Endothelial cell of umbilical vein (primary cell): Measurements from ENCODE around the gene GRAMD1A. TPM values are rescaled to one million over a fixed set of nuclear protein-coding genes. Genes with fewer than 3 reads are reported as not detected.

ENCODE experiments used
- BruUV-seq: library from RNA; stranded (reverse); fragments of 400-500 nt; replicated peaks from 2 replicates; lab custom pipeline; 2021; lab: Mats Ljungman, UMichigan
- CTCF ChIA-PET: fragments of 300-600, 350-600 bp; sonication (Branson Sonifier 250); formaldehyde crosslinking; loops from one replicate; lab custom pipeline; 2021; ENCODE audit warnings: antibody characterized with exemption, inconsistent platforms; lab: Charles Lee
- POLR2A ChIA-PET: fragments of 300-600, 350-600 bp; sonication (Branson Sonifier 250); formaldehyde crosslinking; loops from one replicate; lab custom pipeline; 2021; ENCODE audit warnings: antibody characterized with exemption, inconsistent platforms; lab: Charles Lee
- DNase-seq: peaks from one replicate; pipeline ENCODE4 v3.0.0-alpha.2; 2011; ENCODE audit warnings: low read depth, low spot score
- FAIRE-seq: peaks from 2 replicates; lab custom pipeline; 2011; peaks lifted over from hg19 to GRCh38; lab: Jason Lieb, UNC
- H2AFZ ChIP-seq: 2 replicates; pipeline ENCODE4 v1.6.0; 2012; ENCODE audit warnings: low read depth, low read length, control low read depth, inconsistent platforms
- H3K27ac ChIP-seq: 2 replicates; pipeline ENCODE4 v1.5.1; 2011; ENCODE audit warnings: low read depth, mild to moderate bottlenecking, control low read depth, low read length, moderate library complexity; ENCODE audit not compliant: insufficient read depth
- H3K27me3 ChIP-seq, 2 experiments: 2 replicates each; pipeline versions ENCODE4 v1.6.0 to v1.6.1; 2011; ENCODE audit warnings: low read length in 2 of 2, mixed read lengths in 1 of 2; ENCODE audit not compliant: control insufficient read depth in 2 of 2, insufficient read depth in 2 of 2
- H3K36me3 ChIP-seq, 2 experiments: 2 replicates in 1 of 2; 3 replicates in 1 of 2; pipeline ENCODE4 v1.5.1; 2011; ENCODE audit warnings: low read length in 2 of 2, mild to moderate bottlenecking in 1 of 2, moderate library complexity in 1 of 2; ENCODE audit not compliant: control insufficient read depth in 2 of 2, insufficient read depth in 2 of 2; ENCODE audit errors: extremely low read depth in 1 of 2
- H3K4me1 ChIP-seq: 3 replicates; pipeline ENCODE4 v1.5.1; 2011; ENCODE audit warnings: mild to moderate bottlenecking, low read length; ENCODE audit not compliant: control insufficient read depth, insufficient read depth; ENCODE audit errors: extremely low read depth
- H3K4me2 ChIP-seq: 2 replicates; pipeline ENCODE4 v1.6.1; 2011; ENCODE audit warnings: low read length, control low read depth, mixed read lengths; ENCODE audit not compliant: insufficient read depth
- H3K4me3 ChIP-seq, 3 experiments: fragments of 200-600 bp in 1 of 3; sonication (generic), shearing (Covaris generic) in 1 of 3; replicated peaks in 1 of 3; 2 replicates each; pipeline ENCODE4 v1.5.1; 2011 to 2016; ENCODE audit warnings: control low read depth in 3 of 3, low read length in 3 of 3, mild to moderate bottlenecking in 2 of 3, inconsistent platforms in 1 of 3, low read depth in 1 of 3, moderate library complexity in 1 of 3; ENCODE audit not compliant: insufficient read depth in 1 of 3
- H3K79me2 ChIP-seq: 2 replicates; pipeline ENCODE4 v1.6.0; 2012; ENCODE audit warnings: low read length, inconsistent platforms; ENCODE audit not compliant: control insufficient read depth, insufficient read depth
- H3K9ac ChIP-seq: replicated peaks from 2 replicates; pipeline ENCODE3; 2011; ENCODE audit warnings: low read length, control low read depth; ENCODE audit not compliant: insufficient read depth; ENCODE audit errors: extremely low read depth
- H3K9me1 ChIP-seq: replicated peaks from 3 replicates; pipeline ENCODE4 v1.6.0; 2011; ENCODE audit warnings: mild to moderate bottlenecking, low read length; ENCODE audit not compliant: control insufficient read depth, insufficient read depth; ENCODE audit errors: extremely low read depth
- H3K9me3 ChIP-seq: replicated peaks from 2 replicates; pipeline ENCODE4 v1.5.1; 2012; ENCODE audit warnings: low read length, inconsistent platforms; ENCODE audit not compliant: control insufficient read depth, insufficient read depth
- H4K20me1 ChIP-seq: replicated peaks from 2 replicates; pipeline ENCODE3; 2011; ENCODE audit warnings: mild to moderate bottlenecking, low read length; ENCODE audit not compliant: control insufficient read depth, insufficient read depth; ENCODE audit errors: extremely low read depth
- EZH2 ChIP-seq: IDR thresholded peaks from 2 replicates; pipeline ENCODE4 v1.6.1; 2012; ENCODE audit warnings: borderline replicate concordance, low read depth, mild to moderate bottlenecking, moderate library complexity, low read length, inconsistent platforms; ENCODE audit not compliant: severe bottlenecking
- dilution Hi-C: fragments of 300-500 bp; cut with MboI; formaldehyde crosslinking; loops from one replicate; pipeline ENCODE4 v1.15.0; 2019; ENCODE audit warnings: low sequenced_read_pairs; ENCODE audit not compliant: extremely low pct_ligation_motif_present
- intact Hi-C: fragments of 100-400 bp; cut with micrococcal nuclease; formaldehyde crosslinking; loops from one replicate; pipeline ENCODE4 v1.10.0; 2022
- polyA plus RNA-seq, 4 experiments: library from polyadenylated mRNA; depleted of rRNA in 3 of 4; stranded (reverse) in 3 of 4; unstranded in 1 of 4; fragments of >200 nt; gene quantifications; 2 replicates each; pipeline versions ENCODE4 v1.2.1 to v1.2.3, GENCODE V29; 2011 to 2012; ENCODE audit warnings: missing spikeins in 1 of 4
- total RNA-seq: library from RNA; stranded (reverse); gene quantifications from 2 replicates; pipeline ENCODE4 v1.2.3, GENCODE V29; 2021
- TF ChIP-seq, protein P1 (sequence below), 2 donors: IDR thresholded peaks; 1 replicate in 1 of 2; 2 replicates in 1 of 2; pipeline ENCODE4 v1.5.1; 2011; ENCODE audit warnings: low read length in 2 of 2, mild to moderate bottlenecking in 2 of 2, moderate library complexity in 2 of 2, control low read depth in 1 of 2, inconsistent platforms in 1 of 2, low read depth in 1 of 2; ENCODE audit not compliant: insufficient read depth in 1 of 2; ENCODE audit errors: extremely low read depth in 1 of 2

GRAMD1A gene
- total and polyA plus RNA-seq, 2 donors (not counting 3 experiments of a cell fraction or from before 2014, with no cell fraction given), result 127 to 130 TPM

DNA sequence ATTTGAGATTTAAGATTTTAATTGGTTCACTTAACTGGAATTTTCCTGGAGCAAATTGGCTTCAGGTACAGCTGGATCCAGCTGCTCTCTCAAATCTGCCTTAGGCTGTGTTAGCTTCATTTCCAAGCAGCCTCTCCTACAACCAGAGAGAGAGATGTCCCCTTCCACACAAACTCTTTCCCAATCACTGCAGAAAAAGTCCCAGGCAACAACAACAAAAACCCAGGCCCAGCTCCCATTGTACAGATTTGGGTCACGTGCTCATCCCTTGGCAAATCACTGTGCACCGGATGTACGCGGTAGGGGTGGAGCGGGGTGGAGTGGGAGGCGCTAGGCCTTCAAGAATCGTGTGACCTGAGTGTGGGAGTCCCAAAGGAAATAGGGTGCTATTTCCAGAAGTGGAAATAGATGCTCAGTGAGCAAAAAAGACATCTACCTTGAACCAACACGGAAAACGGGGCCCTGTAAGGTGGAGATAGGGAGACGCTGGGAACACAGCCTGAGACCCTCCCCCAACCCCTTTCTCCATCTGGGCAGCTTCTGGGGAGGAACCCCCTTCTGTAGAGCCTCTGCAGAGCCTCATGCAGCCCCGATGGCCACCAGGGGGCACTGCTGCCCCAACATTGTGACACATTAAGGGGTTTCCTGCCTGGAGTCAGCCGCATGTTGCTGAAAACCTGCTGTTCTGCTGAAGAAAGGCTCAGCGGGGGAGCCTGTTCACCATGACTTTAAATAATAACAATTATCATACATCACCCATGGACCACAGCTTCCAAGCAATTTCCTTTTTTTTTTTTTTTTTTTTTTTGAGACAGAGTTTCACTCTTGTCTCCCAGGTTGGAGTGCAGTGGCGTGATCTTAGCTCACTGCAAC lies 66.8 kb downstream of the GRAMD1A start:
- no peak overlapping the region for H3K27ac ChIP-seq

More for the DNA sequence above, 66.8 kb downstream of the GRAMD1A start:
- BruUV-seq, result no TSS peak
- no peaks in the 10 kb centered on the region for H3K36me3 ChIP-seq
- no peak overlapping the region for H3K9ac ChIP-seq
- intact Hi-C loops, result loop anchor here (1.0 kb wide), 4 partner anchors 23 to 428 kb away; partner anchors contain the start of gene LGI4
- DNase-seq, result peak; percentile 72
- TF ChIP-seq, protein P1, sequence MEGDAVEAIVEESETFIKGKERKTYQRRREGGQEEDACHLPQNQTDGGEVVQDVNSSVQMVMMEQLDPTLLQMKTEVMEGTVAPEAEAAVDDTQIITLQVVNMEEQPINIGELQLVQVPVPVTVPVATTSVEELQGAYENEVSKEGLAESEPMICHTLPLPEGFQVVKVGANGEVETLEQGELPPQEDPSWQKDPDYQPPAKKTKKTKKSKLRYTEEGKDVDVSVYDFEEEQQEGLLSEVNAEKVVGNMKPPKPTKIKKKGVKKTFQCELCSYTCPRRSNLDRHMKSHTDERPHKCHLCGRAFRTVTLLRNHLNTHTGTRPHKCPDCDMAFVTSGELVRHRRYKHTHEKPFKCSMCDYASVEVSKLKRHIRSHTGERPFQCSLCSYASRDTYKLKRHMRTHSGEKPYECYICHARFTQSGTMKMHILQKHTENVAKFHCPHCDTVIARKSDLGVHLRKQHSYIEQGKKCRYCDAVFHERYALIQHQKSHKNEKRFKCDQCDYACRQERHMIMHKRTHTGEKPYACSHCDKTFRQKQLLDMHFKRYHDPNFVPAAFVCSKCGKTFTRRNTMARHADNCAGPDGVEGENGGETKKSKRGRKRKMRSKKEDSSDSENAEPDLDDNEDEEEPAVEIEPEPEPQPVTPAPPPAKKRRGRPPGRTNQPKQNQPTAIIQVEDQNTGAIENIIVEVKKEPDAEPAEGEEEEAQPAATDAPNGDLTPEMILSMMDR (IDR thresholded peaks at IDR 0.05; ENCODE audit: extremely low read depth in 1 of 2, insufficient read depth in 1 of 2, low read depth in 1 of 2, low read length in 2 of 2), result peak; percentile 89 to 90
- no peak for TF ChIP-seq EZH2
- no peaks in the 10 kb centered on the region for H3K9me3 ChIP-seq
- peak; percentile 78 for FAIRE-seq
- H3K9me1 ChIP-seq, result no peaks in the 10 kb centered on the region
- no peaks in the 10 kb centered on the region for H3K4me1 ChIP-seq
- POLR2A ChIA-PET, result no interaction called here
- dilution Hi-C loops, result no loop called here
- H4K20me1 ChIP-seq, result no peaks in the 10 kb centered on the region
- no peak overlapping the region for H3K4me2 ChIP-seq
- CTCF ChIA-PET, result interaction anchor here (0.6 to 2.7 kb wide), 30 partner anchors 8 to 428 kb away, joined by 3 to 52 read pairs (median 5); partner anchors contain the start of genes FXYD5 and LGI4
- H3K4me3 ChIP-seq, result no peak overlapping the region
- no peaks in the 10 kb centered on the region for H3K79me2 ChIP-seq
- no peaks in the 10 kb centered on the region for H3K27me3 ChIP-seq
- H2AFZ ChIP-seq, result no peak overlapping the region
